Gastroesophageal sphincter (tissue), 3 donors: ENCODE measurements around the gene GRB2.

Experiments
- EP300 ChIP-seq: sonication (generic); formaldehyde crosslinking; IDR thresholded peaks from one replicate; pipeline ENCODE4 v1.6.1; 2017; ENCODE audit warnings: antibody characterized with exemption, mild to moderate bottlenecking
- POLR2A ChIP-seq, 2 donors: fragments of 450-650 bp; IDR thresholded peaks; one replicate each; pipeline ENCODE4 v1.6.1; 2017; ENCODE audit warnings: antibody characterized with exemption in 2 of 2, mild to moderate bottlenecking in 2 of 2, moderate library complexity in 1 of 2
- POLR2AphosphoS5 ChIP-seq: sonication (generic); formaldehyde crosslinking; IDR thresholded peaks from one replicate; pipeline ENCODE4 v1.6.1; 2017; ENCODE audit warnings: antibody characterized with exemption
- TF ChIP-seq, protein P1 (sequence below), 4 experiments: fragments of 200-600 bp in 2 of 4; fragments of 450-650 bp in 2 of 4; sonication (generic) in 1 of 4; IDR thresholded peaks; one replicate each; pipeline ENCODE4 v1.5.1; 2017 to 2019; ENCODE audit warnings: antibody characterized with exemption in 4 of 4, mild to moderate bottlenecking in 2 of 4, moderate library complexity in 2 of 4

DNA sequence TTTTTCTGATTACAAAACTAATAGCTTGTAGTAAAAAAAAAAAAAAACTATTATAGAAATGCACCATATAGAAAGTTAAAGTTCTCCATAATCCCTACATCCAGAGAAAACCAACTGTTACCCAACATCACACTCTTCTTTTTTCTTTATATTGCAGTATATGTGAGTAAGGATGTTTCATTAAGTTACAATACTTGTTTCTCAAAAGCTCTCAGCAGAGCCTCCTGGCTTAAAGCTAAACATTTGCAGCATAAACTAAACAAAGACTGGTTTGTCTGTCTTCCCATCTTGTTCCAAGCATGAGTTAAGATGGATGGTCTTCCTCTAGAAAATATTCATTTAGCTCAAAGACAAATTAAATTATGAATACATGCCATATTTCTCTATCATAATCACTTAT lies 25.2 kb downstream of the GRB2 start:
- TF ChIP-seq, protein P1, sequence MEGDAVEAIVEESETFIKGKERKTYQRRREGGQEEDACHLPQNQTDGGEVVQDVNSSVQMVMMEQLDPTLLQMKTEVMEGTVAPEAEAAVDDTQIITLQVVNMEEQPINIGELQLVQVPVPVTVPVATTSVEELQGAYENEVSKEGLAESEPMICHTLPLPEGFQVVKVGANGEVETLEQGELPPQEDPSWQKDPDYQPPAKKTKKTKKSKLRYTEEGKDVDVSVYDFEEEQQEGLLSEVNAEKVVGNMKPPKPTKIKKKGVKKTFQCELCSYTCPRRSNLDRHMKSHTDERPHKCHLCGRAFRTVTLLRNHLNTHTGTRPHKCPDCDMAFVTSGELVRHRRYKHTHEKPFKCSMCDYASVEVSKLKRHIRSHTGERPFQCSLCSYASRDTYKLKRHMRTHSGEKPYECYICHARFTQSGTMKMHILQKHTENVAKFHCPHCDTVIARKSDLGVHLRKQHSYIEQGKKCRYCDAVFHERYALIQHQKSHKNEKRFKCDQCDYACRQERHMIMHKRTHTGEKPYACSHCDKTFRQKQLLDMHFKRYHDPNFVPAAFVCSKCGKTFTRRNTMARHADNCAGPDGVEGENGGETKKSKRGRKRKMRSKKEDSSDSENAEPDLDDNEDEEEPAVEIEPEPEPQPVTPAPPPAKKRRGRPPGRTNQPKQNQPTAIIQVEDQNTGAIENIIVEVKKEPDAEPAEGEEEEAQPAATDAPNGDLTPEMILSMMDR (IDR thresholded peaks at IDR 0.05) = no peak
- TF ChIP-seq POLR2A (IDR thresholded peaks at IDR 0.05) = no peak
- TF ChIP-seq POLR2AphosphoS5 = no peak
- no peak for TF ChIP-seq EP300
